Stomach (tissue), 9 donors: ENCODE measurements around the gene MAPT. TPM values are rescaled to one million over a fixed set of nuclear protein-coding genes. Genes with fewer than 3 reads are reported as not detected.

Experiments
- DNase-seq, 2 donors: peaks; one replicate each; pipeline versions ENCODE4 v3.0.0 to v3.0.0-alpha.2; 2013 to 2019
- H3K27ac ChIP-seq, 5 donors: fragments of 200-600 bp in 4 of 5; sonication (generic) in 4 of 5; one replicate each; pipeline ENCODE4 v1.5.1; 2013 to 2019; ENCODE audit warnings: mild to moderate bottlenecking in 1 of 5, moderate library complexity in 1 of 5
- H3K27me3 ChIP-seq, 3 donors: fragments of 200-600 bp; sonication (generic); one replicate each; pipeline ENCODE4 v1.5.1; 2017 to 2019; ENCODE audit warnings: mixed run types in 1 of 3
- H3K36me3 ChIP-seq, 4 donors: fragments of 200-600 bp; sonication (generic); 1 replicate in 3 of 4; 2 replicates in 1 of 4; pipeline ENCODE4 v1.5.1; 2016 to 2019
- H3K4me1 ChIP-seq, 4 donors: fragments of 200-600 bp; sonication (generic); one replicate each; pipeline ENCODE4 v1.5.1; 2016 to 2019
- H3K4me3 ChIP-seq, 4 donors: fragments of 200-600 bp; sonication (generic) in 3 of 4; one replicate each; pipeline ENCODE4 v1.5.1; 2016 to 2019; ENCODE audit warnings: mild to moderate bottlenecking in 1 of 4
- H3K9me3 ChIP-seq, 4 donors: fragments of 200-600 bp; sonication (generic); one replicate each; pipeline ENCODE4 v1.5.1; 2016 to 2019
- CTCF ChIP-seq, 7 experiments: fragments of 450-650 bp in 4 of 7; fragments of 200-600 bp in 3 of 7; sonication (generic) in 3 of 7; IDR thresholded peaks; one replicate each; pipeline ENCODE4 v1.5.1; 2016 to 2019; ENCODE audit warnings: antibody characterized with exemption in 7 of 7, control low read depth in 2 of 7, mild to moderate bottlenecking in 1 of 7
- EP300 ChIP-seq: sonication (generic); formaldehyde crosslinking; IDR thresholded peaks from one replicate; pipeline ENCODE4 v1.6.1; 2017; ENCODE audit warnings: antibody characterized with exemption
- POLR2A ChIP-seq, 4 donors: fragments of 450-650 bp; IDR thresholded peaks; one replicate each; pipeline ENCODE4 v1.6.1; 2016; ENCODE audit warnings: antibody characterized with exemption in 4 of 4, control low read depth in 2 of 4, mild to moderate bottlenecking in 1 of 4, moderate library complexity in 1 of 4
- POLR2AphosphoS5 ChIP-seq, 3 donors: sonication (generic); formaldehyde crosslinking; IDR thresholded peaks; one replicate each; pipeline ENCODE4 v1.6.1; 2016; ENCODE audit warnings: antibody characterized with exemption in 3 of 3
- WGBS, 5 donors: extraction: QIAGEN DNeasy Blood & Tissue Kit in 3 of 5; methylation state at CpG; one replicate each; pipeline versions ENCODE4 v1.1.5 to v1.1.7; 2013 to 2018; 5-methylcytosine and 5-hydroxymethylcytosine counted together
- intact Hi-C: fragments of 100-400 bp; cut with DNase I; formaldehyde crosslinking; loops from one replicate; pipeline ENCODE4 v1.15.1; 2023; ENCODE audit warnings: low total_unique reads
- polyA plus RNA-seq, 3 donors: library from polyadenylated mRNA; stranded (reverse); fragments of 200-250 nt; gene quantifications; one replicate each; pipeline ENCODE4 v1.2.3, GENCODE V29; 2013
- total RNA-seq, 5 donors: library from RNA; depleted of rRNA; stranded (reverse); fragments of >200 nt; gene quantifications; one replicate each; pipeline versions ENCODE4 v1.1.0 to v1.2.3, GENCODE V29; 2014 to 2016
- donor health status: healthy with polysubstance abuse.
- donor health status: Bipolar disorder and iron deficiency.
- donor health status: healthy.

MAPT gene
- total and polyA plus RNA-seq, 8 donors: 0.44 to 4.1 (median 1.7) TPM; not detected in 1

GRCh38 chr17:45950888-45951287 lies 56.5 kb downstream of the MAPT start:
- Histone ChIP-seq H3K36me3 (no peaks in the 10 kb centered on the region), H3K9me3 (no peaks in the 10 kb centered on the region), H3K27me3 (peaks cover 0 to 43% (median 26%) of the 10 kb centered on the region in 3 donors), H3K4me3 (no peak overlapping the region), H3K4me1 (peaks cover 6 to 15% (median 12%) of the 10 kb centered on the region in 4 donors), H3K27ac (no peak overlapping the region)
- TF ChIP-seq POLR2AphosphoS5 (IDR thresholded peaks at IDR 0.05) (no peak), EP300 (no peak), POLR2A (IDR thresholded peaks at IDR 0.05) (no peak), CTCF (IDR thresholded peaks at IDR 0.05) (no peak)
- WGBS, 5 donors: 82 to 87% (median 83%) methylated on average over 8 of the region's 8 CpGs
- intact Hi-C loops: no loop called here
- DNase-seq: no peak

GRCh38 chr17:45951403-45951802 lies 57.0 kb downstream of the MAPT start:
- Histone ChIP-seq H3K4me3 (no peak overlapping the region), H3K4me1 (peaks cover 6 to 15% (median 12%) of the 10 kb centered on the region in 4 donors), H3K36me3 (no peaks in the 10 kb centered on the region), H3K27me3 (peaks cover 0 to 45% (median 26%) of the 10 kb centered on the region in 3 donors), H3K27ac (no peak overlapping the region), H3K9me3 (no peaks in the 10 kb centered on the region)
- TF ChIP-seq POLR2A (IDR thresholded peaks at IDR 0.05): no peak
- no peak for TF ChIP-seq CTCF (IDR thresholded peaks at IDR 0.05)
- TF ChIP-seq POLR2AphosphoS5 (IDR thresholded peaks at IDR 0.05): no peak
- no peak for TF ChIP-seq EP300
- no peak for DNase-seq
- 41 to 55% (median 51%) methylated on average over 10 of the region's 10 CpGs for WGBS, 5 donors
- intact Hi-C loops: no loop called here

GRCh38 chr17:45951941-45952340 lies 57.6 kb downstream of the MAPT start:
- WGBS, 5 donors: 66 to 76% (median 72%) methylated on average over 6 of the region's 6 CpGs
- H3K4me3 ChIP-seq: no peak overlapping the region
- intact Hi-C loops: no loop called here

GRCh38 chr17:45952814-45953320 lies 58.5 kb downstream of the MAPT start:
- Histone ChIP-seq H3K27me3 (peaks cover 0 to 45% (median 26%) of the 10 kb centered on the region in 3 donors), H3K4me3 (no peak overlapping the region), H3K27ac (no peak overlapping the region), H3K9me3 (no peaks in the 10 kb centered on the region), H3K36me3 (no peaks in the 10 kb centered on the region), H3K4me1 (peaks cover 6 to 15% (median 12%) of the 10 kb centered on the region in 4 donors)
- intact Hi-C loops: no loop called here
- no peak for DNase-seq
- TF ChIP-seq POLR2A (IDR thresholded peaks at IDR 0.05): no peak
- no peak for TF ChIP-seq EP300
- TF ChIP-seq CTCF (IDR thresholded peaks at IDR 0.05): no peak
- TF ChIP-seq POLR2AphosphoS5 (IDR thresholded peaks at IDR 0.05): no peak
- 88 to 96% (median 95%) methylated on average over 6 of the region's 6 CpGs for whole genome bisulfite sequencing, 5 donors

More at GRCh38 chr17:45951941-45952340, 57.6 kb downstream of the MAPT start:
- H3K9me3 ChIP-seq: no peaks in the 10 kb centered on the region
- no peak for TF ChIP-seq POLR2A (IDR thresholded peaks at IDR 0.05)
- no peak for TF ChIP-seq CTCF (IDR thresholded peaks at IDR 0.05)
- no peak for TF ChIP-seq EP300
- no peak for TF ChIP-seq POLR2AphosphoS5 (IDR thresholded peaks at IDR 0.05)
- H3K4me1 ChIP-seq: peaks cover 6 to 15% (median 12%) of the 10 kb centered on the region in 4 donors
- H3K36me3 ChIP-seq: no peaks in the 10 kb centered on the region
- H3K27me3 ChIP-seq: peaks cover 0 to 45% (median 26%) of the 10 kb centered on the region in 3 donors
- H3K27ac ChIP-seq: no peak overlapping the region
- no peak for DNase-seq
